ENCODE data around the gene SERPINA3. TPM values are rescaled to one million over a fixed set of nuclear protein-coding genes. Genes with fewer than 3 reads are reported as not detected.

SERPINA3 gene
- total and polyA plus RNA-seq, 2 donors (not counting 1 experiment from before 2014, with no cell fraction given), result 0.47 to 0.50 TPM

- Histone ChIP-seq H3K9me3 (ENCODE audit: control insufficient read depth, insufficient read depth, low read depth, low read length) (no peaks in the 10 kb centered on the region), H3K79me2 (ENCODE audit: control insufficient read depth, insufficient read depth, low read length) (no peaks in the 10 kb centered on the region), H3K4me3 (replicated peaks in 1 of 4; ENCODE audit: control extremely low read depth in 1 of 4, insufficient read depth in 1 of 4, low read depth in 3 of 4, low read length in 4 of 4) (no peak overlapping the region), H3K27ac (ENCODE audit: insufficient read depth, low read length) (no peak overlapping the region), H3K4me2 (ENCODE audit: extremely low read depth, insufficient read depth, low read length) (no peak overlapping the region), H3K9ac (ENCODE audit: insufficient read depth, low read length) (no peak overlapping the region), H4K20me1 (ENCODE audit: control insufficient read depth, extremely low read depth, insufficient read depth, low read length) (no peaks in the 10 kb centered on the region), H3K4me1 (ENCODE audit: control insufficient read depth, extremely low read depth, insufficient read depth, low read length) (no peaks in the 10 kb centered on the region), H3K36me3 (ENCODE audit: control insufficient read depth, insufficient read depth, low read length) (no peaks in the 10 kb centered on the region), H3K27me3 (ENCODE audit: control insufficient read depth, insufficient read depth, low read length) (no peaks in the 10 kb centered on the region), H2AFZ (ENCODE audit: low read length) (no peak overlapping the region)
- DNase-seq (ENCODE audit: low read depth in 2 of 2), result no peak
- TF ChIP-seq CTCF (conservative IDR thresholded peaks at IDR 0.05 in 1 of 2, IDR thresholded peaks at IDR 0.05 in 1 of 2; ENCODE audit: low read depth in 1 of 2, low read length in 2 of 2), result peak; percentile 28 to 34
- TF ChIP-seq EZH2 (IDR thresholded peaks at IDR 0.05; ENCODE audit: low read length, missing control alignments), result no peak
These were observed 59.8 kb downstream of the SERPINA3 start for GRCh38 chr14:94671870-94672444.

GRCh38 chr14:94673071-94673470 is 60.9 kb downstream of the SERPINA3 start:
- H3K36me3 ChIP-seq (ENCODE audit: control insufficient read depth, insufficient read depth, low read length), result no peaks in the 10 kb centered on the region
- no peak for DNase-seq (ENCODE audit: low read depth in 2 of 2)
- H3K9ac ChIP-seq (ENCODE audit: insufficient read depth, low read length), result no peak overlapping the region
- H3K27ac ChIP-seq (ENCODE audit: insufficient read depth, low read length), result no peak overlapping the region
- no peak overlapping the region for H3K4me3 ChIP-seq (replicated peaks in 1 of 4; ENCODE audit: control extremely low read depth in 1 of 4, insufficient read depth in 1 of 4, low read depth in 3 of 4, low read length in 4 of 4)
- no peak overlapping the region for H2AFZ ChIP-seq (ENCODE audit: low read length)
- no peaks in the 10 kb centered on the region for H3K27me3 ChIP-seq (ENCODE audit: control insufficient read depth, insufficient read depth, low read length)
- no peaks in the 10 kb centered on the region for H3K9me3 ChIP-seq (ENCODE audit: control insufficient read depth, insufficient read depth, low read depth, low read length)
- H3K4me2 ChIP-seq (ENCODE audit: extremely low read depth, insufficient read depth, low read length), result no peak overlapping the region
- TF ChIP-seq EZH2 (IDR thresholded peaks at IDR 0.05; ENCODE audit: low read length, missing control alignments), result no peak
- no peak for TF ChIP-seq CTCF (conservative IDR thresholded peaks at IDR 0.05 in 1 of 2, IDR thresholded peaks at IDR 0.05 in 1 of 2; ENCODE audit: low read depth in 1 of 2, low read length in 2 of 2)
- H3K79me2 ChIP-seq (ENCODE audit: control insufficient read depth, insufficient read depth, low read length), result no peaks in the 10 kb centered on the region
- no peaks in the 10 kb centered on the region for H3K4me1 ChIP-seq (ENCODE audit: control insufficient read depth, extremely low read depth, insufficient read depth, low read length)
- no peaks in the 10 kb centered on the region for H4K20me1 ChIP-seq (ENCODE audit: control insufficient read depth, extremely low read depth, insufficient read depth, low read length)

Other genes with a start within 250 kb of the SERPINA3 start
- gene SERPINA2, start 245.7 kb upstream of the SERPINA3 start, total RNA-seq, result not detected in 2 replicates
- not detected in 2 replicates for gene SERPINA2, start 245.7 kb upstream of the SERPINA3 start, polyA plus RNA-seq
- gene SERPINA1, start 223.8 kb upstream of the SERPINA3 start, total RNA-seq, result under 0.01 TPM in 1 of 2 replicates, not detected in the other
- gene SERPINA1, start 223.8 kb upstream of the SERPINA3 start, polyA plus RNA-seq, result 0.10 and 0.39 TPM in 2 replicates
- gene SERPINA11, start 159.6 kb upstream of the SERPINA3 start, total RNA-seq, result not detected in 2 replicates
- gene SERPINA11, start 159.6 kb upstream of the SERPINA3 start, polyA plus RNA-seq, result not detected in 2 replicates
- gene SERPINA9, start 136.2 kb upstream of the SERPINA3 start, total RNA-seq, result not detected in 2 replicates
- not detected in 2 replicates for gene SERPINA9, start 136.2 kb upstream of the SERPINA3 start, polyA plus RNA-seq
- not detected in 2 replicates for gene SERPINA12, start 102.9 kb upstream of the SERPINA3 start, total RNA-seq
- not detected in 2 replicates for gene SERPINA12, start 102.9 kb upstream of the SERPINA3 start, polyA plus RNA-seq
- not detected in 2 replicates for gene SERPINA4, start 50.9 kb upstream of the SERPINA3 start, total RNA-seq
- not detected in 2 replicates for gene SERPINA4, start 50.9 kb upstream of the SERPINA3 start, polyA plus RNA-seq
- gene SERPINA5, start 31.0 kb upstream of the SERPINA3 start, total RNA-seq, result not detected in 2 replicates
- not detected in 2 replicates for gene SERPINA5, start 31.0 kb upstream of the SERPINA3 start, polyA plus RNA-seq
- gene GSC, start 157.7 kb downstream of the SERPINA3 start, total RNA-seq, result 0.17 and 0.51 TPM in 2 replicates
- 0.05 TPM in 1 of 2 replicates, not detected in the other for gene GSC, start 157.7 kb downstream of the SERPINA3 start, polyA plus RNA-seq